HG03354 (cell line): ENCODE data around the gene PDE1C.
A peak's percentile ranks its signal among the peaks of the same experiment; 100 is the strongest.

ENCODE experiments used
- ATAC-seq: cut with Tn5 transposase; IDR thresholded peaks from one replicate; pipeline ENCODE4 v1.9.1; 2021; ENCODE audit warnings: mild to moderate bottlenecking; ENCODE audit not compliant: unreplicated experiment, poor library complexity, severe bottlenecking

The PDE1C gene

DNA sequence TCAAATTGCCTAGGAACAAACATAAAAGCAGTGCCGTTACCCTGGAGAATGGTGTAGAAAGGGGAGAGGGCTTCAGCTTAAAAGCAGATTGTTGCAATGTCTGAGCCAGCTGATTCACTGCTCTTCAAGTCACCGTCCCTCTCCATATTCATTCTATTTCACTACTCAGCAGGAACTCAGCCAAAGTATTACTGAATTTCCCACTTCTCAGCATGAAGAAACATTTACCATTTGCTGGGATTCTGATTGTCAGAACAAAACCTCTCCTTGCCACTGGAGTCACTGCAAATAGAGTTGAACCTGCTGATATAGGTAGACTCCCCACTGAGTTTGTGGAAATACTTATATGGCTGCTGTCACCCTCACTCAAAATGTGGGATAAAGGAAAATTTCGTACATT, 311.5 kb downstream of the PDE1C start:
- ATAC-seq = no peak

DNA sequence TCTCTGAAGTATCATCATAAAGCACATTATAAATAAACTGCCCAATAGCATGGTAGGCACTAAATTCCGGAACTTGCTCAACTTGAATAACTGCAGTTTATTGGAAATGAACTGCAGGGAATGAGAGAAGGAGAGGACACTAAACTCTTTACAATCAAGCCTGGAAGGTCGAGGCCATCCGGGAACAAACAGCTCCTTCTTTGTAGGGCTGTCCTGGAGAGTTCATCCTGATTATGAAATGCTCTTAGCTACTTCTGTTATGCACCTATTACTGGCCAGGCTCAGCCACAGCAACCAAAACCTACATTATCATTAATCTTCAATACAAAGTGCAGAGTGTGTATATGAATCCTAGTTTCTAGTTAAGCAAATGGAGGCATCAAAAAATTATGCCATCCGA, 318.5 kb downstream of the PDE1C start:
- no peak for ATAC-seq

DNA sequence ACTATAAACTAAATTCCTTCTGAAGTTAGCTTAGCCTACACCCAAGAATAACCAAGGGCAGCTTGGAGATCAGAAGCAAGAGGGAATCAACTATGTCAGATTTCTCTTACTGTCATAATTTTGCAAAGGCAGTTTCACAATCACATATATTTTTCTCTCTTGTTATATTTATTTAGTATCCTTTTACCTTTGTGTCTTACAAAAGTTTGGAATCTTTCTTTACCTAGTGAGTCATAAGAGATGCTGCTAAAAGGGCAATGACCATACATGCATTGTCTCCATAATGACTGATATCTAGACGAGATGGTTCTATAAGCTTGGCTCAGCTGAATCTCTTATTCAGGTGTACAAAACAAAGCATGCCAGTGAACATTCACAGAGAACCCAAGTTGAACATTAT, 322.1 kb downstream of the PDE1C start:
- no peak for ATAC-seq

DNA sequence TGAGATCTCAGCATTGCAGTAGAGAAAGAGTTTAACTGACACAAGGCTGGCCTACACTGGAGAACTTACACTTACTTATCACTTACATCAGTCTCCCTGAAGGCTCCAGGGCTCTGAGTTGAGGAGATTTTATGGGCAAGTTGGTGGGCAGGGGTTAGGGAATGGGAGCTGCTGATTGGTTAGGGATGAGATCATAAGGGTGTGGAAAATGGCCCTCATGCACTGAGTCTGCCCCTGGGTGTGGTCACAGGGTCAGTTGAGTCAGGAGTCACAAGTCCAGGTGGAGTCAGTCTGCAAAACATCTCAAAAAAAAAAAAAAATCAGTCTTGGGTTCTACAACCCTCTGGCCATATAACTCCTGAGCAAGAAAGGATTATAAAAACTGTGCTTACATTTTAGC, 322.7 kb downstream of the PDE1C start:
- ATAC-seq = no peak

DNA sequence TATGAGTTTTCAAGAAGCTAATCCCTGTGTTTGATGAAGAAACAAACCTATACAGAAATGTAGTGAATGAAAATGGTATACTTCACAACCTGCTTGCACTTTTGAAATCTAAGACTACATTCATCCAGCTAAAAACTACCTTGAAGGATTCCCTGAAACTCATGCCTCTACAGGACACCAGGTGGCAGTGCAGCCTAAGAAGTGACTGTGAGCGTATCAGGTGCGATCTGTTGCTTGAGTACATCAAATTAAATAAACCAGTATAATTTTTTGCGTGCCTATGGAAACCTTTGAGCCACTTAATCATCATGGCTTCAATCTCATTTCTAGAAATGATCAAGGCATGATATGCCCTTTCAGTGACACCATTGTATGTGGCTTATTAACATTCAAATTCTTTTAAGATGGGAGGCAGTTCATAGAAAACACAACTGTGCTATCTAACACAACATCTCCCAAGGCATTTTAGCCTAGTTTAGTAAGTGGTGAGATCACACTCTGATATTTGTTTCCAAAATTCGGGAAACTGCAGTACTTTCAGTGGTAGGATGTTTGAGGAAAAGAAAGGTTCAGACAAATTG, 325.8 kb downstream of the PDE1C start:
- ATAC-seq = peak; percentile 90

DNA sequence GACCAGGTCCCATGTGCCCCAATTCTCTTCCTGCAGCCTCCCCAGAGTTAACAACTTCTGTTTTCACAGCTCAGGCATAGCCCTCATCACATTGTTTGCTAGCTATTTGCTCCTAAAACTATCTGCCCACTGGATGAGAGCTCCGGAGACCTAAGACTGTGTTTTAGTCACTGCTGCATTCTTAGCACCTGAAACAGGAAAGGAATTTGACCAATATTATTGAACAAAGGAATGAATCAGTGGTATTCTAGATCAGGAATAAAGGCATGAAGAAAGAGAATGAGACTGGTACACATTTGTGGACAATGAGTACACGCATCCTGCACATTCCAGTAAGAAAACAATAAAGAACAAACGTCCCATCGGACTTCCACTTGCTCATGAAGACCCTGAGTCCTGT, 328.4 kb downstream of the PDE1C start:
- ATAC-seq = no peak

DNA sequence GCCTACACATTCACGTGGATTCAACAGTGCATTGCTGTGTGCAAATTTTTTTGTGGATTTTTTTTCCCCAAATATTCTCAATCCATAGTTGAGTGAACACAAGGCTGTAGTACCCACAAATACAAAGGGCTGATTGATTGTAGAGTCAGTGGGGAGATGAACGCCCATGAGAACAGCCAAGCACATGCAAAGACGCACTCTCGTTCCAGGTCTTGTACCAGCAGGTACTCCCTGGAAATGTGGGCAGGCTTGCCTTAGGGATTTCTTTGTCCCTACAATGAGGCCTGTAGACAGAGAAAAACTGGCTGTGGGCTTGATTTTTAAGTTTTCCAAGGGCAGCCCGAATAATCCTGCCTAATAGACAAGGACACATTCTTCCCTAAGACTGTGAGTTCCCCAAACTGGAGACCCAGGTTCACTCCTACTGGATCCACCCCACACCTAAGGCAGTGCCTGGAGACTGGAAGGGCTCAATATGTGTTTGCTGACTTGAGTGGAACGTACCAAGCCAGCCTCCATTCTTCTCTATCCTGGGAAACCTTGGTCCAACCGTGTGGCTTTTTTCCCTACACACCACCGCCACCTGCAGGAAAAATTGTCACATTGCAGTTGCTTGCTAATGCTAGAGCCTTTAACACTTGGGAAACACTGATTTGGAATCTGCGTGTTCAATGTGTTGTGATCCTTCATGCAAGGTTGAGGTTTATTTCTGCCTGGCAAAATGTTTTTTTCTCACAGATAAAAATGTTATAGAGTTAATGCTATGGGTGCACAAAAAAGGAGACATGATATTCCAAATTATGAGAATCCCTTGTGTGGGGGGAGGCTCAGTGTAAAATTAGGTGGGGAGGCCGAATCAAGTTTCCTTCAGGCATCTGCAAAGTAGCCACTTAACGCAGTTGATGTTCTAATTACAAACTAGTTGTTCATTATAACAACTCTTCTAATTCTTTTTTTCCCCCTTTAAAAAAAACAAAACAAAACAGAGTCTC, 333.9 kb downstream of the PDE1C start:
- ATAC-seq = peak; percentile 62

DNA sequence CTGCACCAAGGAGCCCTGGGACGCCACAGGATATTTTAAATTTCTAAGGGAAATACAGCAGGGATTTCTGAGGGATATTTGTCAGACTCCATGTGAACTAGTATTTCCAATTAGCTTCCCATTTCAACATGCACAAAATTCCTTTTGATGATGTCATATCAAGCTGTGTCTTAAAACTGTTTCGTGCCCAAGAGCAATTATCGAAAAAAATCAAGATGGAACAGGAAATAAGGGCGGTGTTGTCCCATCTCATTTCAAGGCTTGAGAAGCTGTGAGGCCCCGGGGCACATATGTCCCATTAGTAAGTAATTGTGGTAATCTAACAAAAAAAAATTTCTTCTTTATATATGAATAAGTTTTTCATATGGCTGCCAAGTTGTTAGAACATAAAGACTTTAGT, 335.8 kb downstream of the PDE1C start:
- ATAC-seq = no peak

DNA sequence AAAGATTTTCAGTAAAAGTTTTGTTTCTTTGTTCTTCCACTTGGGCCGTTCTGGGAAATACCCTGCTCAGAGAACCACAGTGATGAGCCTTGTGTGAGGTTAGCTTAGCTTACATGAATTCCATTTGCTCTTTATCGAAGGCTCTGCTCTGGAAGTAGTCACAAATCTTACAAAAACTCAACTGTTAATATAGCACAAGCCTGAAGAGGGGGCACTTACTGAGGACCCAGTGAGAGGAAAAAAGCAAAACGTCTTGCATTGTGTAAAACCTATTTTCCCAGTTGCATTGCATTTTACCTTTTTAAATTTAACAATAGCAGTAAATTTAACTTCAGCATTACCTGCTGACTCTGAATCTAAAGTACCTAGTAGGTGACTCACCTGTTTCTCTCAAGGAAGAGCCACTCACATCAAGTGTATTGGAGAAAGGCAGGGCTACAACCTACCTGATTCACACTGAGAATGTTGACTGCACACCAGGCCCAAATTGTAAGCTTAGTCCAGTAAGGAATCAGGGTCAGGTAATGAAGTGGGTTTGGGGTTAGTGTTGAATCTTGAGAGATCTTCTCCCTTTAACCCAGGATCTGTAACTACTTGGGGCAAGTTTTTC, 340.9 kb downstream of the PDE1C start:
- ATAC-seq = no peak

DNA sequence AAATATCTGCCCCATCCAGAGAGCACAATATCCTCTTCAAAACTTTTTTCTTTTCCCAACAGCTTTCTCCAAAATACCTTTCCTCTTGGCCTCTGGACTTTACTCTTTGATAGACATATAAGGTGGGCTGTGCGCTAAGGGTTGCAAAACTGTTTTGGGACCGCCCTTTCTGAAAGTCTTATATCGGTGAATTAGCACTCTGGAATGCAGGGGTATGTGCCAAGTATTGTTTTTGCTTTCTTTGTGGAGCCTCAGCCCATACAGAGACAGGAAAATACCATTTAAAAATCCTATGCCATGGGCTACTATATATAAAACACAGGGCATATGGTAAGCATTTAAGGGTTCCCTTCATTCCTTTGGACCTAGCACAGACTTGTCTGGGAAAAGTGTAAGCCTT, 345.5 kb downstream of the PDE1C start:
- no peak for ATAC-seq

DNA sequence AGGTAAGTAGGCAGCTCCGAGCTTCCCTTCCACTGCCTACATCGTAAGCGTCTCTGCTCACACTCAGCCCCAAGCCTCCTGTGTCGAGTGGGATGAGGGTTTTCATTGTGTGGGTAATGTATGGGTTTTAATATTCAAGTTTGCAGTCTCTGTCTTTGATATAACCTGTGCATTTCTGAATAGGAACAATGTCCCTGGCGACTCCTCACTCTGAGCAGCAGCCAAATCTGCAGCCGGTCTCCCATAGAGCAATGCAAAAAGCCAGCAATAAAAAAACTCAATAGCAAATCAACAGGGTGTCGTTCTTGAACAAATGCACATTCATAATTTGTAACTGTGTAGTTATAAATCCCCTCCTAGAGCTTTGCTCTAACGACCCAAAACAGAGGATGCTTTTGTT, 349.8 kb downstream of the PDE1C start:
- ATAC-seq = no peak

DNA sequence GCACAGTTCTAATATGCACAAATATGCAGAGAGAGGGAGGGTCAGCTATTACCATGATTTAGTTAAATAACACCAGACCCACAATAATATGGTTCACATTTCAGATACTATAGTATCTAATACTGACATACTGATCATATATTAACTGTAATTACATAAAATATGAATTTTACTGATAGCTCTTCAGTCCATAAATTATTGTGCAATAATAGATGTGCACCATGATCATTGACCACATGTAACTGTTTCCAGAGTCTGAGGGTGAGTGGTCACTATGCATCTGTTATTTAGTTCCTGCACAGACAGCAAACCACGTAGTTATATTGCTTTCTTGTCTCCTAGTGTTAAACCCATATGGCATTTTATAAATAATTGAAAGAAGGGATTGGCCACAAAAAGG, 353.9 kb downstream of the PDE1C start:
- no peak for ATAC-seq

DNA sequence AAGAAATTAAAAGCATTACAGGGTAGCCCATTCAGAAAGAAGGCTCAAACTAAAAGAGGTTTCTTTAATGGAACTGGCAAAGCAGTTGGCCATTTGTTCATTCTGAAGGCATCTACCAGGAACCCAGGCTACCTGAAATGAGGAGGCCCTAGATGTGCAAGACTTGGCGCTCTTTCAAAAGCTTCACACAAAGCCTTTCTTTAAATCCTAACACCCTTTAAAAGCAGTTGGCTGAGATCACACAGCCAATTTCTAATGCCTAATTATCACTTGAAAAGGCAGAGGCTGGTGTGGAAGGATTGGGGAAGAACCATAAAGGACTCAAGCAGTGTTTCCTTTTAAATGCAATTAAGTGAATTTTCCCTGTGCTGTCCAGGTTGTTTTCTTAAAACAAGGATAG, 360.0 kb downstream of the PDE1C start:
- no peak for ATAC-seq

DNA sequence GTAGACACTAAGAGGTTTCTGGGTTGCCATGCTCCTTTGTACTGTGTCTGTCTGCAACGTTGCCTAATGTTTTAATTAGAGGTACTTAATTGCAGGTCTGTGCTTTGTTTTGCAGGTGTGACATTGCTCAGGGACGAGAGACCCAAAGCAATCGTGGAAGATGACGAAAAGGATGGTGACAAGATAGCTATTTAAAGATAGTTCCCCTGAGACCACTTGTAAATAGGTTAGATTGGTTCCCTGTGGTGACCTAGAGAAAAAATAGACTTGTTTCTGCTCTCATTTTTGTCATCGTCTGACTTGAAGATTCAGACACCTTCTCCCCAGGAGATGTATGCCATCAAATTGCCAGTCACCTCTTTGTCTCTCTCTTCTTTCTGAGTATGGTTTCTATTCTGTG, 363.1 kb downstream of the PDE1C start:
- ATAC-seq = no peak

DNA sequence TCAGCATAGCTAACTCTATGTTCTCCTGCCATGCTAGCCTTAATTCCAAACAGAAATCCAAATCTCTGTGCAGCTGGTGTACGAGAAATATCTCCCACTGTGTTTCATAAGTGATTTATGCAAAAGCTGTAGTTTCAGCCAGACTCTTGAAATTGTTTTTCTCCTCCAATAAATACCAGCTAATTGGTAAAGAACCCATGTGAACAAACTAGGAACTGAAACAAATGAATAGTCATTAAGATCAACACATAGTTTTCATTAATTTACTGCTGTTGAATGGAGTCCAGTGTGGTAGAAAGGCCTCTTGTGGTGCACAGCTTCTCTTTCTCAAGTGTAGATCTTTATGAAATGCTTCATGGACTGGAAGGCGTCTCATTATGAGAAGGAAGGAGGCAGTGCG, 364.8 kb downstream of the PDE1C start:
- ATAC-seq = no peak

DNA sequence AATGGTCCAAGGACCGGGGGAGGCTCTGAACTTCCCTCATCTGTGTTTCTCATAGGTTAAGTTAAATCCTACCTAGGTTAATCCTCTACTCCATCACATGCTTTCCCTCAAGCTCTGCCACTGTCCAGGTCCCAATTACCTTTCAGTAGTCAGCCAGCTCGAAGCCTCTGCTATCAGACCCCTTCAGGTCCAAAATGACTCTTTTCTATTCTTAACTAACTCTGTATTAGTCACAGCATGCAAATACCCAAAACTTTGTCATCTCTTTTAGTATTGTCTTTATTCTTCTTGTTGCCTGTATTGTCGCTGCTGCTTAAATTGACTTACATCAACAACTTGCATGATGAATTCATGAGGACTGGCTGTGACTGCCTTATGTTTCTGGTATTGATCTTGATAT, 367.9 kb downstream of the PDE1C start:
- no peak for ATAC-seq
